ENCODE measurements around the gene FDCSP.
"Not testable (repeated sequence)": the region's sequence is repeated elsewhere in the genome, so short reads cannot be mapped to it uniquely, and the experiment has no call there.

FDCSP gene

GRCh38 chr4:70225824-70226223 is at the start of gene FDCSP:
Gene FDCSP (plus strand): TSS chr4:70226124. CDS start chr4:70231195, 5,071 bp downstream.
- no peak for DNase-seq

DNA sequence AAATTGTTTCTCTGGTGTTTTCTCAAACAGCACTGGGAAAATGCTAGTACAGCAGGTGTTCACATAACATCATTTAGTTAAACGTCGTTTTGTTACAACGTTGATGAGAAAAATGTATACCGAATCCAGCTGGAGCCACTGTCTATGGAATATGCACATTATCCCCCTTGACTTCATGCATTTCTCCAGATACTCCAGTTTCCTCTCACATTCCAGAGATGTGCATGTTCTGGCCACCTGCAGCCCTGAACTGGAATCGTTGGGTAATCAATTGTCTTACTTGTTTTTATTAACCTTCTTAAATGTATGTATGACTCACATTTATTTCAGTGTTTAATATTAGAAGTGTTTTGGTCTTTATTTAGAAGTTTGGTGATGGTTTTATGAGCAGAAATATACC is 48.8 kb upstream of the FDCSP start:
- DNase-seq, result no peak

DNA sequence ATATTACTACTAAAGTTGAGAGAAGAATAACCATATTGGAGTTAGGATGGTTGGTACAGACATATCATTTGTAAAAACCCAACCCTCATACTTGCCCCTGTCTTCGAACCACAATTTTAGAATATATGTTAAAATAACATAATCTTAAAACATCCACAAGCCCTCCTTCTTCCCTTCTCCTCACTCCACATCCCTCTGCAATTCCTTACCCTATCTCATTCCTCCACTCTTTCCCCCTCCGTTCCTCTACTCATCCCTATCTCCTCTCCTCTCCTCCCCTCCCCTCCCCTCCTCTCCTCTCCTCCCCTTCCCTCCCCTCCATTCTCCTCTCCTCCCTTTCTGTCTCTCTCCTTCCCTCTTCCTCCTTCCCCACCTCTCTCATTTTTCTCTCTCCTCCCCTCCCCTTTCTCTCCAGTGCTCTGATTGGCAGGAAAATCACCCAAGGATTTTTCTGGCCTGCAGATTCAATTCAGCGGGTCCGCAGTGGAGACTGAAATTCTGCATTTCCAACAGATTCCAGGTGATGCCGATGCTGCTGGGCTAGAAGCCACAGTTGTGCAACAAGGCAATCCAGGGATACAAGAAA is 47.8 kb upstream of the FDCSP start:
- DNase-seq, result no peak

GRCh38 chr4:70179811-70180210 is 46.1 kb upstream of the FDCSP start:
- no peak for DNase-seq

DNA sequence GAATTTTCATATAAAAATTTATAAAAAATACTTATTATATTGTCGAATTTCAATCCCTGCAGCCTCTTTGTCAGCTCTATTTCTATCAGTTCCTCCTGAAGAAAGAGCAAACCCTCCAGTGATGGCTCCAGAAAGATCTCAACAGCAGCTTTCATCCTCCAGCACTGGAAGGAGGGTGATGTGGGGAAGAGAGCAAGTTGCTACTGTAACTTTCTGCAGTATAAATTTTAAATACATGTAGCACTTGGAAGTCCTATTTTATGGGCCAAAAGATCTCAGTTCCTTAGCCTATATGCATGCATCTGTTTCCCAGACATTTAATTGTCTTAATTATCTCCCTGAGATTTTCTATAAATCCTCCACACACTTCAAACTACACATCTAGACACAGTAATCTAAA is 44.1 kb upstream of the FDCSP start:
- no peak for DNase-seq

GRCh38 chr4:70182517-70183167 is 43.3 kb upstream of the FDCSP start:
- no peak for DNase-seq

DNA sequence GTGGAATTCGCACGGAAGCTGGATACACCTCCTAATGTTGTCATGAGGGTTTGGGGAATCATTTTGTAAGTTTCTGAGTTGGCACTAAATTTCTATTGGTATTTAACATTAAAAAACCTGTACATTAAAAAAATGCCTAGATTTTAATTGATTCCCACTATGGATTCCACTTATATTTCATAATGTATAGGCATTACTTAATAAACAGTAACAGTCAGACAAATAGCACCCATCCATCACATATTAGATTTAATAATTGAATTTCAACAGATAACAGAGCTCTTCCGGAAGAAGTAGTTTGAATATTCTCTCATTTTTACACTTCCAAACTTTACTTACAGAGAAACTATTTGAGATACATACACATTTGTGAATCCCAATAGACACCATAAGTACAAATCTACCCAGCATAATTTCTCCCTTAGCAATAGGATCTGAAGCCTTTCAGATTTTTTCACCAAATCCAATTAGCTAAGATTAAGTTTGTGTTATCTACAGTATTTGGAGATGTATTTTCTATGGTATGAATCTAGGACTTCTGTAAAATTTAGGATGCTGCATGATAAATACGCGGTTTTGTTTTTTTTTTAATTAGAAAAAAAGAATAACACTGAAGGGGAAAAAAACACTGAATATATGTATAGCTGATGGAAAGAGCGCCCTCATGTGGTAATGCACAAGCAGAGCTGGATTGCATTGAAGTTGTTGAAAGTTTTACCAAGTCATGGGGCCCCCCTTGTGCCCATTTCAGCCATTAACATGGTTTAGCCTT is 42.6 kb upstream of the FDCSP start:
- no peak for DNase-seq

DNA sequence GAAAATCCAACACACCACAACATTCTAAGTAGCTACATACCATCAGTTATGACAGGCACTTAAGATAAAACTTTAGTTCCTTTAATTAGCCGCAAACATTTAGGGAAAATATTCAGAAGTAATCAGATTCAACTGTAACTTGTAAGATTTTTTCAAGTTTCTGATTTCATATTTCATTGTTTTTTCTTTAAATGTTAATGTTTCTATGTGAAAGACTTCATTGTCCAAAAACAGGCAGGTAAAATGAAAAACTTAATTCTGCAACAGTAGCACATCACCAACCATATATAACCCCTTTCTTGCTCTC is 42.0 kb upstream of the FDCSP start:
- DNase-seq, result no peak

DNA sequence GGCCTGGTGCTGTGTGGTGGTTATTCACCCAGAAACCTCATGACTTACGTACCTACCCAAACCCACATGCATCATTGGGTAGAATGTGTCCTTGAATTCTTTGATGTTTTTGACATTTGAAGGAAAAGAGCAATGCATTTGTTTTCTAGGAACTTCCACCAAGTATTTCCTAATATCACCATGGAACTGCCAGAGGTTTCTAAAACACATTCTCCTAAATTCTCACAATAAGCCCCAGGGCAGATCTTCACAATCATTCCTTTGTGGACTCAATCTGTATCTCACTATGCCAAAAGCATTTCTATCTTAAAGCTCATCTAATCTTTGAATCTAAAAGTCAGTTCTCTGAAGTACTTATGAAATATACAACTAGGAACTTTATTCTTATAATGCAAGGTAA is 38.7 kb upstream of the FDCSP start:
- no peak for DNase-seq

DNA sequence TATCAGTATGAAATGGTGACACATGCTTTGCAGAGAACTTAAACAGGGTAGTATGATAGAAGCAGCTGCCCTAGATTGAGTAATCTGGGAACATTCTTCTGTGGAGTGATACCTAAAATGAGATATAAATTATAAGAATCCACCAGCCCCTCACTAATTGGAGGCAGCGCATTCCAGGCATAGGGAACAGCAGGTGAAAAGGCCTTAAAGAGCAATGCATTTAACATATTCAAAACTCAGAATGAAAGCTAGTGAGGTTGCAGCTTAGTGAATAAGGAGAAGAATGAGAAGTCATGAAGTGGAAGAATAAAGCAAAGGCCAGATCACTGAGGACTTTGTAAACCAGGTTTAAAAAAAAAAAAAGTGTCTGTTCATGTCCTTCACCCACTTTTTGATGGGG is 35.3 kb upstream of the FDCSP start:
- DNase-seq, result no peak

GRCh38 chr4:70191647-70192046 is 34.3 kb upstream of the FDCSP start:
- no peak for DNase-seq

DNA sequence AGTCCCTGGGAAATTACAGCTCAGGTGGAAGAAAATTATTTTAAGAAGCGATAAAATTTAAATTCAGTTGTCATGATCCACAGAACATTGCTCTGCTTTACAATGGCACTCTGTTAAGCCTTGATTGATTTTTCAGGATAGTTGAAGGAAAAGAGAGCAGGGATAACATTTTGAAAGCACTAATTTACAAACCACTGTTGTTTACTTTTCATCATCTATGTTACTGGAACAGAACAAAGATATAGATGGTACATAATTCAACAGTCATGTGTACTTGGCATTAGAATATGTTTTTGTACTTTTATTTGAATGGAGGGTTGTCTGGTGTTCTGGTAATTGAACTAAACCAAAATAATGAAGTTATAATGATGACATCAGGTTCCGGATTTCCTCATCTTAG is 33.0 kb upstream of the FDCSP start:
- DNase-seq, result no peak

DNA sequence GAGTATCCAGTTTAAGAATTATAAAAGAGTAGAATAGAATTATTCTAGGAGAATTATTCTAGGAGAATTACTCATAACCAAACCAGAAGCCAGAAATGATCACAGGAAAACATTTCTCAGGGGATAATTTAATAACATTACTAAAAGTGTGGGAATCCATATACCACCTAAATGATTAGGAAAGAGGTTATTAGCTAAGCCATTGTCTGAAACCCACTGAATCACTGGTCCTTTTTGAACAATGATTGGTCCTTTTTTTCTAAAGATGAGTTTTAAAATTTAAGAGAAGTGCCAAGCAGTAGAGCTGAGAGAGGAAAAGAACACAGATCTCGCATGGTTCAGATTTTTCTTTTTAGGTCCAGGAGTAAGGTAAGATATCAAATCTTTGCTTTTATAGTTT is 30.5 kb upstream of the FDCSP start, which contains the start of gene ODAM:
Gene ODAM (plus strand): TSS at position 301 of the 400 bp plus-strand sequence. CDS start 819 bp downstream, outside the sequence.
- no peak for DNase-seq

GRCh38 chr4:70196857-70197256 is 29.1 kb upstream of the FDCSP start:
- DNase-seq, result no peak

DNA sequence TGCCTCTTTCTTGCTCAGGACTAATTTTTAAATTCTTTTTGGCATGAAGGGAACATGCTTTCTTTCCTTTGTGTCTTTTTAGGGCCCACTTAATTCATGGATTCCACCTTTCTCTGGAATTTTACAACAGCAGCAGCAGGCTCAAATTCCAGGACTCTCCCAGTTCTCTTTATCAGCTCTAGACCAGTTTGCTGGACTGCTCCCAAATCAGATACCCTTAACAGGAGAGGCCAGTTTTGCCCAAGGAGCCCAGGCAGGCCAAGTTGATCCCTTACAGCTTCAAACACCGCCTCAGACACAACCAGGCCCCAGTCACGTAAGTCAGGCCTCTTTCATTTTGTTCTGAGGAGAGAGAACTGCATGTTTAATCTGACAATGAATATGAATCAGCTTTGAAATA is 28.1 kb upstream of the FDCSP start:
- no peak for DNase-seq

GRCh38 chr4:70203601-70204000 is 22.3 kb upstream of the FDCSP start:
- DNase-seq, result no peak

DNA sequence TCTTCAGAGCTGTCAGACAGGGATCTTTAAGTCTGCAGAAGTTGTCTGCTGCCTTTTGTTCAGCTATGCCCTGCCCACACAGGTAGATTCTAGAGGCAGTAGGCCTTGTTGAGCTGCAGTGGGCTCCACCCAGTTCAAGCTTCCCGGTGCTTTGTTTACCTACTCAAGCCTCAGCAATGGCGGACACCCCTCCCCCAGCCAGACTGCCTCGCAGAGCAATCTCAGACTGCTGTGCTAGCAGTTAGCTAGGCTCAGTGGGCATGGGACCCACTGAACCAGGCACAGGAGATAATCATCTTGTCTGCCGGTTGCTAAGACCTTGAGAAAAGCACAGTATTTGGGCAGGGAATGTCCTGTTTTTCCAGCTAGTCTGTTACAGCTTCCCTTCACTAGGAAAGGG is 13.2 kb upstream of the FDCSP start:
- DNase-seq, result not testable (repeated sequence)

GRCh38 chr4:70216109-70216508 is 9.8 kb upstream of the FDCSP start:
- DNase-seq, result not testable (repeated sequence)

GRCh38 chr4:70216550-70216949 is 9.4 kb upstream of the FDCSP start:
- DNase-seq, result not testable (repeated sequence)

DNA sequence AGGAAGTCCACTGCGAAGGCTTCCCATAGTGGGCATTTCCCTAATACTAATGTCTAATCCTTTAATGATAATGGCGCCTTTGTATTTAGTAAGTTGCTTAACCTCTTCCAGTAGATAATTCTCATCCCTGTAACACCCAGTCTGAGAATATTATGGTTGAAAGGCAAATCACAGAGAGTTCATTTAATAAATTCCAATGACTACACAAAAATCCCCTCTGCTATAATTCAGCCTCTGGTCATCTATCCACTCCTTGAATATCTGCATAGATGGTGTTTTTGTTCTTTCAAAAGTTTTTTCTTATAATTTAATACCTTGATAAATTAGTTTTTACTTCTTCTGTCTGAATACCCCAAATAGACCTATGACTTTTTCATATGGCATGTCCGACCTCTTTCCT is 4.5 kb upstream of the FDCSP start:
- not testable (repeated sequence) for DNase-seq

- not testable (repeated sequence) for DNase-seq
These were observed 4.1 kb upstream of the FDCSP start for GRCh38 chr4:70221818-70222217.

DNA sequence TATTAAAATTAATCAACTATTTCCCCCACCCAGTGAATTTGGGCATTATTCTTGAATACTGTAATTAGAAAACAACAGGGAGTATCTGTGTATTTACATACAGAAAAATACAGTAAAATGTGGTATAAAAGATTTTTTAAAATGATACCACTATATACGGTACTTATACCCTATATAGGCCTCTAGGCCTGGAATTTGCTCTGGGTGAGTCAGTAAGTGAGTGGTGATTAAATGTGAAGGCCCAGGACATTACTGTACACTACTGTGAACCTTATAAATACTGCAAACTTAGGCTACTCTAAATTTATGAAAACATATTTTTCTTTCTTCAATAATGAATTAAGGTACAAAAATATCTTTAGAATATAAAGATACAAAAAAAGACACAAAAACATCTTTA is 10.2 kb downstream of the FDCSP start:
- DNase-seq, result no peak

- no peak for DNase-seq
These were observed 13.4 kb downstream of the FDCSP start for GRCh38 chr4:70239131-70239883.

Measured in NCI-H1930 (cell line).